ENCODE measurements around the gene EGR1.

EGR1 gene

DNA sequence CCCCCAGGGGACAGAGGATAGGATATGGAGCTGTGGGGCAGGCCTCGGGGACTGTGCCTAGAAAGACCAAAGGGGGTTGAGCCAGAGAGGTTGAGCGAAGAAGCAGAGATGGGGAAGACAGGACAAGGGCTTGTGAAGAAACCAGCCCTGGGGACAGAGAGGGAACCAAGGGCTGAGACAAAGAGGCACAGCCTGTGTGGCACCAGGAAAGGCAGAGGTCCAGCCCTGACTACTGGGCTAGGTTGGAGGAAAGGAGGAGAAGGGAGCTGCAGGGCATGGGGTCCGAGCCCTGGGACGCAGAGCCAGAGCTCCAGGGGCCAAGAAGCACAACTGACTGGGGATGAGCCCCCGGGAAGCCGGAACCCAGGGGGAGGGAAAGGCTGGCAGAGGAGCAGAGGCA lies 17.2 kb upstream of the EGR1 start:
- no peak for TF ChIP-seq ZFX (IDR thresholded peaks at IDR 0.05)
- TF ChIP-seq, protein P1, sequence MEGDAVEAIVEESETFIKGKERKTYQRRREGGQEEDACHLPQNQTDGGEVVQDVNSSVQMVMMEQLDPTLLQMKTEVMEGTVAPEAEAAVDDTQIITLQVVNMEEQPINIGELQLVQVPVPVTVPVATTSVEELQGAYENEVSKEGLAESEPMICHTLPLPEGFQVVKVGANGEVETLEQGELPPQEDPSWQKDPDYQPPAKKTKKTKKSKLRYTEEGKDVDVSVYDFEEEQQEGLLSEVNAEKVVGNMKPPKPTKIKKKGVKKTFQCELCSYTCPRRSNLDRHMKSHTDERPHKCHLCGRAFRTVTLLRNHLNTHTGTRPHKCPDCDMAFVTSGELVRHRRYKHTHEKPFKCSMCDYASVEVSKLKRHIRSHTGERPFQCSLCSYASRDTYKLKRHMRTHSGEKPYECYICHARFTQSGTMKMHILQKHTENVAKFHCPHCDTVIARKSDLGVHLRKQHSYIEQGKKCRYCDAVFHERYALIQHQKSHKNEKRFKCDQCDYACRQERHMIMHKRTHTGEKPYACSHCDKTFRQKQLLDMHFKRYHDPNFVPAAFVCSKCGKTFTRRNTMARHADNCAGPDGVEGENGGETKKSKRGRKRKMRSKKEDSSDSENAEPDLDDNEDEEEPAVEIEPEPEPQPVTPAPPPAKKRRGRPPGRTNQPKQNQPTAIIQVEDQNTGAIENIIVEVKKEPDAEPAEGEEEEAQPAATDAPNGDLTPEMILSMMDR (conservative IDR thresholded peaks at IDR 0.05) = no peak

DNA sequence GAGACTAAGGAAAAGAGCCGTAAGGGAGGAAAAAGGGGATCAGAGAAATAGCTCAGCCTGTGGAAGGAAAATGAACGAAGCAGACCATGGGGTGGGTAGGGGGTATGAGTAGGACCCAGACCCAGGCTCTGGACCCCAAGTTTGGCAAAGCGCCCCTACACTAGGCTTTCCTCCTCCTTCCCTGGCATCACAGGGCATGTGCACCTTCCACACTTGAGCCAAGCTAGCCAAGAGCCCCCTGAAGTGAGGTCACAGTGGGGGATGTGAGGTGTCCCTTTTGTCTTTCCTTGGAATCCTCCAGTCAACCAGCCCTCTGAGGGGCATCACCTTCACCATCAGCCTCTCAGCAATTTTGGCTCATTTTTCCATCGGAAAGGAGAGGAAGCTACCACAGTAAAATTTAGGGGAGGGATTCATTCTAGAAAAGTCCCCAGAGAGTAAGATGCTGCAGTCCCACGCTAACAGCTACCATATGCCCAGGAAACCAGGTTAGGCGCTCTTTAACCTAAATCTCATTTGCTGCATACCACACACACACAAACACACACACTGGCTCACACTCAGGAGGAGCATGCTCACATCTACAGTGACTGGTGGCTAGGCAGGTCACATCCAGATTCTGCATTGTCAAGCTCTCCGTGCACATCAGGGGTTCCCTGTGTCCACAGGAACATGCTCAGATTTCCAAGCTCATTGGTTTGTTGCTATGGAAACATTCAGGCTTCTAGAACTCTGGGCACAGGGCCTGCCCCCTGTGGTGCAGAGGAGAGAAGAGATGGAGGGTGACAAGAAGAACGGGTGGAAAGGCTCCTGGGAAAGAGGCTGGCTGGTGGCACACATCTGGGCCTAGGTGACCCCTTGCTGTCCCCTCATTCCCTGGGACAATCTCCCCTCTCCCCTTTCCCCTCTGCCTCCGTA lies 16.5 kb upstream of the EGR1 start:
- no peak overlapping the region for H3K27ac ChIP-seq
- TF ChIP-seq ZFX (IDR thresholded peaks at IDR 0.05) = no peak
- TF ChIP-seq, protein P1 (conservative IDR thresholded peaks at IDR 0.05) = no peak

More for the DNA sequence above, 17.2 kb upstream of the EGR1 start:
- no peak overlapping the region for H3K27ac ChIP-seq

DNA sequence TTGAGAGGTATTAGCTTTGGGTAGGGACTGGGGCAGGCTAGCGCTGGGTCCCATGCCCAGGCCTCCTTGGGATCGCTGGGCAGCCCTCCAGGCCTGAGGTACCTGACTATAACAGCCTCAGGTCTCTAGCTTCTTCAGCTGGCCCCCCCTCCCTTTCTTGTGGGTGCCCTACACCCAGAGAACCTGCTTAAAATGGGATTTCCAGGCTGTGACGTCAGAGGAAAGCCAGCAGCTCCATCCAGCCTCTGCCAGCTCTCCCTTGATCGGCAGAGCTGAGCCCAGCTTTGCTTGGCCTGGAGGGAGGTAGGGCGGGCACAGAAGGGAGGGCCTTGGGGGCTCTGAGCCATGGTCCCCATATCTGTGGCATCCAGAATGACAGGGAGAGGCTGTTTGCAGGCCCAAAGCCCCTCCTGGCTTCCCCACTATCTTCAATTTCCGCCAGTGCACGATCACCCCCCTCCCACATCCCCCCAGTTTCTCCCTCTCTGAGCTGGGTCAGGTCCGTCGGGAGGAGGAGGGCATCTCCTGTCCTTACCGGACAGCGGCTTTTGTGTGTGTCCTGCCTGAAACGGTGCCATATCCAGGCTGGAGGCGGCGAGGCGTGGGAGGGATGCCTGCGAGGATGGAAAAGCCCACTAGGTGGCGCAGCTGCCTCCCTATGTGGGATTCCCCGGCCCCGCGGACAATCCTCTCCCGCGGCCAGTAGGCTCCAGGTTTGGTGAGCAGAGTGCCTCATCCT lies 15.6 kb upstream of the EGR1 start:
- TF ChIP-seq ZFX (IDR thresholded peaks at IDR 0.05) = no peak
- TF ChIP-seq, protein P1 (conservative IDR thresholded peaks at IDR 0.05) = peak; percentile 96
- H3K27ac ChIP-seq = peak overlapping the region; percentile 7; the same call in 1 of the 2 replicates

DNA sequence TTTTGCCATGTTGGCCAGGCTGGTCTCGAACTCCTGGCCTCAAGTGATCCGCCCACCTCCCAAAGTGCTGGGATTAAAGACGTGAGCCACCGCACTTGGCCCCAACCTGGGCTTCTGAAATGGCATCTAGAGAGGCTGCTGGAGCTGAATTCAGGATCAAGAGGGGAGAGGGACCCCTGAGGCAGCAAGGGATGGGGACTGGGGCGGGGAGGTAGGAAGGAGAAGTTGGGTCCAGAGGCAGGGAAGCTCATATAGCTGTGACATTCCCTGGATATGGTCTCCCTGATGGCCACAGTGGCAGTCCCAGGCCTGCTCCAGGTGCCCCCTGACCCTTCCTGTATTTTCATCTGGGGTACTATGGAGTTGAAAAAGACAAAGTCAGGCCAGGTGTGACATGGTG lies 14.3 kb upstream of the EGR1 start:
- no peak for TF ChIP-seq ZFX (IDR thresholded peaks at IDR 0.05)
- TF ChIP-seq, protein P1 (conservative IDR thresholded peaks at IDR 0.05) = no peak

DNA sequence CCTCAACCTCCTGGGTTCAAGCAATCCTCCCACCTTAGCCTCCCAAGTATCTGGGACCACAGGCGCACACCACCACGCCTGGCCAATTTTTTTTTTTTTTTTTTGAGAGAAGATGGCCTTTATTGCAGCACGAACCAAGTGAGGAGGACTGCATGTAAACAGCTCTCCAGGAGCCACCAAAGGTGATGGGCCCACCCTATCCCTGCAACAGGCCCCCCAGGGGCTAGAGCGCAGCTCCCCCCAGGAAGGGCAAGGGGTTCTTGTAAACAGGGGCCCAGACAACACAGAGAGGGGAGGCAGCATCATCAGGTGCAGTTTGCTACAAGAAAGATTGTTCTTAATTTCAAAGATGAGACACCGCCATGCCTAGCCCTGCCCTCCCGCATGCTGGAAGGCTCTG lies 12.6 kb upstream of the EGR1 start:
- no peak overlapping the region for H3K27ac ChIP-seq
- TF ChIP-seq, protein P1 (conservative IDR thresholded peaks at IDR 0.05) = no peak
- TF ChIP-seq ZFX (IDR thresholded peaks at IDR 0.05) = no peak

More for the DNA sequence above, 14.3 kb upstream of the EGR1 start:
- no peak overlapping the region for H3K27ac ChIP-seq

DNA sequence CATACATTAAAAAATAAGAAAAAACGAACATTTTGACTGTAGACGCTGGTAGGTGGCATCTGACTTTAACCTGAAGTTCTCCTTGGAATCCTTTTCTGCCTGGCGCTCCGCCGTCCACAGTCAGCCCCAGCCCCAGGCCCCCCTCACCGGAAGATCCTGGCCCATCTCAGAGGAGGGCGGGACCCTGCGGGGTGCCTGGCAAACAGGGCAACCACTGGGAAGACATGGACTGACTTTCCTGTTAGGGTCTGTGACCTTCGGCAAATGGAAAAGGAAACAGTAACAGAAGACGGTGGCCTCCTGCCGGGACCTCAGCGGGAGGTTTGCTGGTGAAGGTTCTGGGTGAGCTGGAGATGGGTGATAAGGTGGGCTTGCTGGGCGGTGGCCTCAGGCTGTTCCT lies 11.7 kb upstream of the EGR1 start:
- H3K27ac ChIP-seq = no peak overlapping the region

More for the DNA sequence above, 11.7 kb upstream of the EGR1 start:
- TF ChIP-seq, protein P1 (conservative IDR thresholded peaks at IDR 0.05) = no peak
- no peak for TF ChIP-seq ZFX (IDR thresholded peaks at IDR 0.05)
